Ascending aorta (tissue), 2 donors: ENCODE data around the gene LYRM4. TPM values are rescaled to one million over a fixed set of nuclear protein-coding genes. Genes with fewer than 3 reads are reported as not detected.

Source experiments
- DNase-seq, 2 donors: peaks; one replicate each; pipeline ENCODE4 v3.0.0-alpha.2; 2019; ENCODE audit warnings: low spot score in 2 of 2
- H3K27ac ChIP-seq, 2 donors: fragments of 200-600 bp; sonication (generic); one replicate each; pipeline ENCODE4 v1.5.1; 2016 to 2017; ENCODE audit warnings: mild to moderate bottlenecking in 1 of 2
- H3K27me3 ChIP-seq: fragments of 200-600 bp; sonication (generic); one replicate; pipeline ENCODE4 v1.5.1; 2017
- H3K36me3 ChIP-seq, 2 donors: fragments of 200-600 bp; sonication (generic); one replicate each; pipeline ENCODE4 v1.5.1; 2016
- H3K4me1 ChIP-seq, 2 donors: fragments of 200-600 bp; sonication (generic); one replicate each; pipeline ENCODE4 v1.5.1; 2016 to 2017; ENCODE audit warnings: mild to moderate bottlenecking in 1 of 2
- H3K4me3 ChIP-seq, 2 donors: fragments of 200-600 bp; sonication (generic); one replicate each; pipeline ENCODE4 v1.5.1; 2016 to 2017; ENCODE audit warnings: mild to moderate bottlenecking in 1 of 2
- H3K9me3 ChIP-seq, 2 donors: fragments of 200-600 bp; sonication (generic); one replicate each; pipeline ENCODE4 v1.5.1; 2016
- CTCF ChIP-seq, 3 experiments: fragments of 200-600 bp in 2 of 3; fragments of 450-650 bp in 1 of 3; sonication (generic) in 2 of 3; IDR thresholded peaks; one replicate each; pipeline ENCODE4 v1.5.1; 2016 to 2019; ENCODE audit warnings: antibody characterized with exemption in 3 of 3, mild to moderate bottlenecking in 1 of 3, moderate library complexity in 1 of 3
- intact Hi-C: fragments of 100-400 bp; cut with DNase I; formaldehyde crosslinking; loops from one replicate; pipeline ENCODE4 v1.15.1; 2023
- total RNA-seq: library from RNA; depleted of rRNA; stranded (reverse); fragments of >200 nt; gene quantifications from one replicate; pipeline ENCODE4 v1.1.0, GENCODE V29; 2016

LYRM4 gene
- total RNA-seq, 1 donor from 2014 or later = 10.5 TPM

GRCh38 chr6:5089481-5090438 lies 171.0 kb downstream of the LYRM4 start:
- Histone ChIP-seq H3K27ac (no peak overlapping the region), H3K4me3 (no peak overlapping the region), H3K36me3 (no peaks in the 10 kb centered on the region), H3K27me3 (no peaks in the 10 kb centered on the region), H3K4me1 (peaks cover 0 to 7% of the 10 kb centered on the region in 2 donors), H3K9me3 (no peaks in the 10 kb centered on the region)
- intact Hi-C loops = loop anchor here (5.0 to 10.0 kb wide), 3 partner anchors 62 to 775 kb away; partner anchors contain the start of genes FARS2 and LYRM4
- no peak for TF ChIP-seq CTCF (IDR thresholded peaks at IDR 0.05)
- no peak for DNase-seq

- H3K36me3 ChIP-seq = no peaks in the 10 kb centered on the region
- no peak overlapping the region for H3K27ac ChIP-seq
- no peaks in the 10 kb centered on the region for H3K9me3 ChIP-seq
- peaks cover 0 to 7% of the 10 kb centered on the region in 2 donors for H3K4me1 ChIP-seq
- H3K4me3 ChIP-seq = no peak overlapping the region
- no peak for TF ChIP-seq CTCF (IDR thresholded peaks at IDR 0.05)
- intact Hi-C loops = loop anchor here (5.0 to 10.0 kb wide), 3 partner anchors 61 to 774 kb away; partner anchors contain the start of genes FARS2 and LYRM4
- no peaks in the 10 kb centered on the region for H3K27me3 ChIP-seq
- no peak for DNase-seq
Observed at GRCh38 chr6:5088780-5089179, 172.0 kb downstream of the LYRM4 start.

GRCh38 chr6:5087389-5087788 lies 173.4 kb downstream of the LYRM4 start:
- intact Hi-C loops = loop anchor here (5.0 to 10.0 kb wide), 3 partner anchors 60 to 773 kb away; partner anchors contain the start of genes FARS2 and LYRM4
- no peak overlapping the region for H3K27ac ChIP-seq
- H3K4me3 ChIP-seq = no peak overlapping the region
- no peak for DNase-seq
- no peak for TF ChIP-seq CTCF (IDR thresholded peaks at IDR 0.05)
- peaks cover 0 to 7% of the 10 kb centered on the region in 2 donors for H3K4me1 ChIP-seq
- no peaks in the 10 kb centered on the region for H3K9me3 ChIP-seq
- no peaks in the 10 kb centered on the region for H3K36me3 ChIP-seq
- no peaks in the 10 kb centered on the region for H3K27me3 ChIP-seq

- H3K36me3 ChIP-seq = no peaks in the 10 kb centered on the region
- TF ChIP-seq CTCF (IDR thresholded peaks at IDR 0.05) = no peak
- intact Hi-C loops = loop anchor here (5.0 to 10.0 kb wide), 3 partner anchors 59 to 772 kb away; partner anchors contain the start of genes FARS2 and LYRM4
- no peaks in the 10 kb centered on the region for H3K27me3 ChIP-seq
- H3K27ac ChIP-seq = peak overlapping the region in 1 of 2 donors; percentile 71
- DNase-seq = no peak
- H3K4me3 ChIP-seq = peak overlapping the region; percentile 70 to 73
- peaks cover 0 to 7% of the 10 kb centered on the region in 2 donors for H3K4me1 ChIP-seq
- H3K9me3 ChIP-seq = no peaks in the 10 kb centered on the region
Observed at GRCh38 chr6:5086294-5086890, 174.4 kb downstream of the LYRM4 start.

- Histone ChIP-seq H3K27me3 (no peaks in the 10 kb centered on the region), H3K4me3 (peak overlapping the region; percentile 70 to 73), H3K27ac (peak overlapping the region; percentile 71 to 79), H3K4me1 (peaks cover 0 to 7% of the 10 kb centered on the region in 2 donors), H3K36me3 (no peaks in the 10 kb centered on the region), H3K9me3 (no peaks in the 10 kb centered on the region)
- no peak for TF ChIP-seq CTCF (IDR thresholded peaks at IDR 0.05)
- no peak for DNase-seq
- intact Hi-C loops = loop anchor here (5.0 to 10.0 kb wide), 3 partner anchors 58 to 771 kb away; partner anchors contain the start of genes FARS2 and LYRM4
Observed at GRCh38 chr6:5085648-5086293, 175.0 kb downstream of the LYRM4 start.
